ENCODE data around the gene GAK.

DNA sequence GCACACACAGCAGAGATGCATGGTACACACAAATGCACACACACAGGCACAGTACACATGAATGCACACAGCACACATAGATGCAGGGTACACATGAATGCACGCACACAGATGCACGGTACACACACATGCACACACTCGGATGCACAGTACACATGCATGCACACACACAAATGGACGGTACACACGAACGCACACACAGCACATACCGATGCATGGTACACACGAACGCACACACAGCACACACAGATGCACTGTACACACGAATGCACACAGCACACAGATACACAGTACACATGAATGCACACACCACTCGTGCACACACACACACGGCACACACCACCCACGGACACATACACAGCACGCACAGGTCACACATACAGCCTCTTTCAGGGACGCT is 62.3 kb downstream of the GAK start:
- no peak for TF ChIP-seq POLR2A (IDR thresholded peaks at IDR 0.05; ENCODE audit: low read depth)
- TF ChIP-seq, protein P1, sequence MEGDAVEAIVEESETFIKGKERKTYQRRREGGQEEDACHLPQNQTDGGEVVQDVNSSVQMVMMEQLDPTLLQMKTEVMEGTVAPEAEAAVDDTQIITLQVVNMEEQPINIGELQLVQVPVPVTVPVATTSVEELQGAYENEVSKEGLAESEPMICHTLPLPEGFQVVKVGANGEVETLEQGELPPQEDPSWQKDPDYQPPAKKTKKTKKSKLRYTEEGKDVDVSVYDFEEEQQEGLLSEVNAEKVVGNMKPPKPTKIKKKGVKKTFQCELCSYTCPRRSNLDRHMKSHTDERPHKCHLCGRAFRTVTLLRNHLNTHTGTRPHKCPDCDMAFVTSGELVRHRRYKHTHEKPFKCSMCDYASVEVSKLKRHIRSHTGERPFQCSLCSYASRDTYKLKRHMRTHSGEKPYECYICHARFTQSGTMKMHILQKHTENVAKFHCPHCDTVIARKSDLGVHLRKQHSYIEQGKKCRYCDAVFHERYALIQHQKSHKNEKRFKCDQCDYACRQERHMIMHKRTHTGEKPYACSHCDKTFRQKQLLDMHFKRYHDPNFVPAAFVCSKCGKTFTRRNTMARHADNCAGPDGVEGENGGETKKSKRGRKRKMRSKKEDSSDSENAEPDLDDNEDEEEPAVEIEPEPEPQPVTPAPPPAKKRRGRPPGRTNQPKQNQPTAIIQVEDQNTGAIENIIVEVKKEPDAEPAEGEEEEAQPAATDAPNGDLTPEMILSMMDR (IDR thresholded peaks at IDR 0.05): no peak

All from esophagus muscularis mucosa (tissue), 3 donors.